RWPE1 (cell line): ENCODE results near the gene VSIG8.

ENCODE experiments used
- CTCF ChIA-PET: fragments of 350-600 bp; sonication (Branson Sonifier 250); formaldehyde crosslinking; extraction: SDS; loops from one replicate; lab custom pipeline; 2021; lab: Yijun Ruan, JAX
- POLR2A ChIA-PET: fragments of 400-600 bp; formaldehyde crosslinking; extraction: SDS; loops from one replicate; lab custom pipeline; 2020; ENCODE audit warnings: antibody characterized with exemption; ENCODE audit not compliant: low non-redundant PET; lab: Yijun Ruan, JAX
- DNase-seq: peaks from one replicate; pipeline ENCODE4 v3.0.0; 2012; ENCODE audit warnings: low spot score
- H3K27ac ChIP-seq: fragments of 450-650 bp; 2 replicates; pipeline ENCODE4 v1.5.1; 2017
- TF ChIP-seq, protein P1 (sequence below): fragments of 450-650 bp; conservative IDR thresholded peaks from 2 replicates; pipeline ENCODE4 v1.5.1; 2017; ENCODE audit warnings: low read depth, mild to moderate bottlenecking

The VSIG8 gene

GRCh38 chr1:159851407-159851806, 11.1 kb downstream of the VSIG8 start:
- DNase-seq = no peak
- TF ChIP-seq, protein P1, sequence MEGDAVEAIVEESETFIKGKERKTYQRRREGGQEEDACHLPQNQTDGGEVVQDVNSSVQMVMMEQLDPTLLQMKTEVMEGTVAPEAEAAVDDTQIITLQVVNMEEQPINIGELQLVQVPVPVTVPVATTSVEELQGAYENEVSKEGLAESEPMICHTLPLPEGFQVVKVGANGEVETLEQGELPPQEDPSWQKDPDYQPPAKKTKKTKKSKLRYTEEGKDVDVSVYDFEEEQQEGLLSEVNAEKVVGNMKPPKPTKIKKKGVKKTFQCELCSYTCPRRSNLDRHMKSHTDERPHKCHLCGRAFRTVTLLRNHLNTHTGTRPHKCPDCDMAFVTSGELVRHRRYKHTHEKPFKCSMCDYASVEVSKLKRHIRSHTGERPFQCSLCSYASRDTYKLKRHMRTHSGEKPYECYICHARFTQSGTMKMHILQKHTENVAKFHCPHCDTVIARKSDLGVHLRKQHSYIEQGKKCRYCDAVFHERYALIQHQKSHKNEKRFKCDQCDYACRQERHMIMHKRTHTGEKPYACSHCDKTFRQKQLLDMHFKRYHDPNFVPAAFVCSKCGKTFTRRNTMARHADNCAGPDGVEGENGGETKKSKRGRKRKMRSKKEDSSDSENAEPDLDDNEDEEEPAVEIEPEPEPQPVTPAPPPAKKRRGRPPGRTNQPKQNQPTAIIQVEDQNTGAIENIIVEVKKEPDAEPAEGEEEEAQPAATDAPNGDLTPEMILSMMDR = no peak
- CTCF ChIA-PET = interaction anchor here (1.0 kb wide), 1 partner anchor 12 kb away, joined by 3 read pairs; no protein-coding TSS in a partner anchor
- no peak overlapping the region for H3K27ac ChIP-seq
- POLR2A ChIA-PET = no interaction called here

- CTCF ChIA-PET = interaction anchor here (0.7 to 1.1 kb wide), 2 partner anchors 20 to 43 kb away, joined by 3 read pairs; no protein-coding TSS in a partner anchor
- DNase-seq = no peak
- TF ChIP-seq, protein P1 = no peak
- POLR2A ChIA-PET = no interaction called here
- peak overlapping the region; percentile 35; the same call in 1 of the 2 replicates for H3K27ac ChIP-seq
Measured at GRCh38 chr1:159849626-159850366, 12.7 kb downstream of the VSIG8 start.

GRCh38 chr1:159848326-159848725, 14.1 kb downstream of the VSIG8 start:
- TF ChIP-seq, protein P1 = no peak
- no peak for DNase-seq
- ChIA-PET POLR2A (no interaction called here), CTCF (interaction anchor here (0.6 kb wide), 1 partner anchor 65 kb away, joined by 3 read pairs; no protein-coding TSS in a partner anchor)
- peak overlapping the region; percentile 51; the same call in 1 of the 2 replicates for H3K27ac ChIP-seq

DNA sequence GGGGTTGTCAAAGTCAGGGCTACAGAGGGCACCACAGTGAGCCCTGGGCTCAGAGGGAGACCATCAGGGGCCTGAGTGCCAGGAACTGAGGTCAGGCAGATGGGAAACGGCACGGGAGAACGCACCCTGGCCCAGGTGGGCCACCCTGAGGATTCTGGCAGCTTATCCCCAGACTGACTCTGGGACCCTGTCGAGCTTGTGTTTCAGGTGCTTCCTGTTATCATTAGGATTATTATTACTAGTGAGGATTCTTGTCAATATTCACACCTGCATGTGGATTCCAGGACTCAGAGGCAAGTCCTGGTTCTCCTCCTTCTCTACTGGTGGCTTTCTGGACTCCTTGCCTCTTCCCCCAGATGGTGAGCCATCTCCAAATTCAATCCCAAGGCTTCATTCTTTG, 15.2 kb downstream of the VSIG8 start:
- CTCF ChIA-PET = no interaction called here
- TF ChIP-seq, protein P1 = no peak

DNA sequence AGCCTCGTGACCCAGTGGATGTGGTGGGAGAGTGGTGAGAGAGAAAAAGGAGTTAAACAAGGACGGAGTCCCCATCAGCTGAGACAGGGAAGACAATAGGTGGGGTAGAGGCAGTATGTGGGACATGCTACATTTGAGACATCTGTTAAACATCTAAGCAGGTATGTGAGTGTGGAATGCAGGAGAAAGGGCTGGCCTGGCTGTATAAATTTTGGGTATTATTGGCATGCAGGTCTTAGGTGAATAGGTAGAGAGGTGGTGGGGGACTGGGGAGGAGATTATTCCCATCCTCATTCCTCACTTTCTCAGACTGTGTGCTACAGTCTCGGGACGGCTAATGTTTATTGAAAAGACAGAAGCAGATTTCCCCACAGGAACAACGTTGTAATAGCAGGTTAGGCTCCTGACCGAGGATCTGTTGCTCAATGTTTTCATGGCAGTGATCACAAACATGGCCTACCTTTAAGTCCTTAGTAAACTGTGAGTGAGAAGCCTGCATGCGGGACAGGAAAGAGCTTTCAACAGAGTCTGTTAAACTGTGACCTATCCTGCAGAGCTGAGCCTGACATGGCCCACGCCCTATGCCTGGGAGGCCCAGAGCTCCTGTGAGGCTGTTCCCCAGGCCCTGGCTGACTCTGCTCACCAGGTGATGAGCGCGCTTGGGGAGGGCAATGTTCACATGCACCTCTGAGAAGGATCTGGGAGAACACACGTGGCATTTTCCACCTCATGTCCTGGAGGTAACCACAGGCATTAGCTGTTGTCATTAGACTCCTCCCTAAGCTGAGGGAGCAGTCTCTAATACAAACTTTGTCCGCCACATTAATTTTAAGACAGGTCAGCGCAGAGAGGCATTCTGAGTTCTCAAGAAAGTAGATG, 16.5 kb downstream of the VSIG8 start:
- TF ChIP-seq, protein P1 = no peak
- H3K27ac ChIP-seq = no peak overlapping the region
- no peak for DNase-seq
- ChIA-PET POLR2A (no interaction called here), CTCF (no interaction called here)

More for the DNA sequence above, 15.2 kb downstream of the VSIG8 start:
- no peak for DNase-seq
- no peak overlapping the region for H3K27ac ChIP-seq
- POLR2A ChIA-PET = no interaction called here

GRCh38 chr1:159843459-159843858, 19.0 kb downstream of the VSIG8 start:
- POLR2A ChIA-PET = no interaction called here
- no peak for DNase-seq
- TF ChIP-seq, protein P1 = no peak
- CTCF ChIA-PET = no interaction called here
- no peak overlapping the region for H3K27ac ChIP-seq
